ENCODE measurements around the gene FOXN4. TPM values are rescaled to one million over a fixed set of nuclear protein-coding genes. Genes with fewer than 3 reads are reported as not detected.
A peak's percentile ranks its signal among the peaks of the same experiment; 100 is the strongest.

Gene FOXN4
- total and polyA plus RNA-seq, 2 donors from 2014 or later = 0.82 TPM; not detected in 1

DNA sequence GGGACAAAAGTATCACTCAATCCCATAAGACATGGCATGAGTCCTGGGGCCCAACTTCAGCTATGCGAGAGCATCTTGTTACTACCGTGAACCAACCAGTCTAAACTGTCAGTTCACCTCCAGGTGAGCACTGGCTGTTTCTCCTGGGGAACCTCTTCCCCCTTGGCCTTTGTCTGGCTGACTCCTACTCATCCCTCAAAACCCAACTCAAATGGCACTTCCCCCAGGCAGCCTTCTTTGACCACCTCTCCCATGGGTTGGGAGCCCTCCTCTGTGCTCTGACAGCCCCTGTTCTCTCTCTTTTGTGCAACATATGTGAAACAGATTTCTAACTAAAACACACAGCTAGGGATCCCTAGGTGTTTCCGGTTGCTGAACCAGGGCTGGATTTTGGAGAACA is 37.7 kb downstream of the FOXN4 start:
- H3K36me3 ChIP-seq (ENCODE audit: control insufficient read depth in 2 of 3, insufficient read depth in 3 of 3, low read length in 3 of 3) = peaks cover 0 to 16% (median 3%) of the 10 kb centered on the region in 3 donors
- no peak overlapping the region for H3K9ac ChIP-seq (ENCODE audit: low read length in 3 of 3)
- no peaks in the 10 kb centered on the region for H3K4me1 ChIP-seq (ENCODE audit: control insufficient read depth in 2 of 3, insufficient read depth in 2 of 3, low read depth in 1 of 3, low read length in 3 of 3)
- H3K27ac ChIP-seq (ENCODE audit: low read depth in 2 of 2, low read length in 2 of 2) = no peak overlapping the region
- no peaks in the 10 kb centered on the region for H3K27me3 ChIP-seq (ENCODE audit: control insufficient read depth, insufficient read depth, low read length)
- no peak overlapping the region for H3K4me3 ChIP-seq (ENCODE audit: low read length in 3 of 3)
- no peaks in the 10 kb centered on the region for H3K9me3 ChIP-seq (ENCODE audit: control insufficient read depth in 2 of 3, insufficient read depth in 1 of 3, low read length in 3 of 3)
- DNase-seq (peak in 1 of 5 donors; percentile 7), FAIRE-seq (no peak)
- intact Hi-C loops (cut with DNase I) = no loop called here
- TF ChIP-seq, protein P1, sequence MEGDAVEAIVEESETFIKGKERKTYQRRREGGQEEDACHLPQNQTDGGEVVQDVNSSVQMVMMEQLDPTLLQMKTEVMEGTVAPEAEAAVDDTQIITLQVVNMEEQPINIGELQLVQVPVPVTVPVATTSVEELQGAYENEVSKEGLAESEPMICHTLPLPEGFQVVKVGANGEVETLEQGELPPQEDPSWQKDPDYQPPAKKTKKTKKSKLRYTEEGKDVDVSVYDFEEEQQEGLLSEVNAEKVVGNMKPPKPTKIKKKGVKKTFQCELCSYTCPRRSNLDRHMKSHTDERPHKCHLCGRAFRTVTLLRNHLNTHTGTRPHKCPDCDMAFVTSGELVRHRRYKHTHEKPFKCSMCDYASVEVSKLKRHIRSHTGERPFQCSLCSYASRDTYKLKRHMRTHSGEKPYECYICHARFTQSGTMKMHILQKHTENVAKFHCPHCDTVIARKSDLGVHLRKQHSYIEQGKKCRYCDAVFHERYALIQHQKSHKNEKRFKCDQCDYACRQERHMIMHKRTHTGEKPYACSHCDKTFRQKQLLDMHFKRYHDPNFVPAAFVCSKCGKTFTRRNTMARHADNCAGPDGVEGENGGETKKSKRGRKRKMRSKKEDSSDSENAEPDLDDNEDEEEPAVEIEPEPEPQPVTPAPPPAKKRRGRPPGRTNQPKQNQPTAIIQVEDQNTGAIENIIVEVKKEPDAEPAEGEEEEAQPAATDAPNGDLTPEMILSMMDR (IDR thresholded peaks at IDR 0.05; ENCODE audit: borderline replicate concordance, extremely low read depth, insufficient read depth) = no peak

- Histone ChIP-seq H3K36me3 (ENCODE audit: control insufficient read depth in 2 of 3, insufficient read depth in 3 of 3, low read length in 3 of 3) (peaks cover 0 to 25% (median 7%) of the 10 kb centered on the region in 3 donors), H3K9me3 (ENCODE audit: control insufficient read depth in 2 of 3, insufficient read depth in 1 of 3, low read length in 3 of 3) (no peaks in the 10 kb centered on the region), H3K27me3 (ENCODE audit: control insufficient read depth, insufficient read depth, low read length) (no peaks in the 10 kb centered on the region), H3K4me1 (ENCODE audit: control insufficient read depth in 2 of 3, insufficient read depth in 2 of 3, low read depth in 1 of 3, low read length in 3 of 3) (no peaks in the 10 kb centered on the region), H3K9ac (ENCODE audit: low read length in 3 of 3) (no peak overlapping the region), H3K27ac (ENCODE audit: low read depth in 2 of 2, low read length in 2 of 2) (no peak overlapping the region), H3K4me3 (ENCODE audit: low read length in 3 of 3) (no peak overlapping the region)
- FAIRE-seq = no peak
- intact Hi-C loops (cut with DNase I) = no loop called here
- TF ChIP-seq, protein P1 (IDR thresholded peaks at IDR 0.05; ENCODE audit: borderline replicate concordance, extremely low read depth, insufficient read depth) = no peak
- no peak for DNase-seq
These were observed 38.6 kb downstream of the FOXN4 start for GRCh38 chr12:109270494-109270893.

DNA sequence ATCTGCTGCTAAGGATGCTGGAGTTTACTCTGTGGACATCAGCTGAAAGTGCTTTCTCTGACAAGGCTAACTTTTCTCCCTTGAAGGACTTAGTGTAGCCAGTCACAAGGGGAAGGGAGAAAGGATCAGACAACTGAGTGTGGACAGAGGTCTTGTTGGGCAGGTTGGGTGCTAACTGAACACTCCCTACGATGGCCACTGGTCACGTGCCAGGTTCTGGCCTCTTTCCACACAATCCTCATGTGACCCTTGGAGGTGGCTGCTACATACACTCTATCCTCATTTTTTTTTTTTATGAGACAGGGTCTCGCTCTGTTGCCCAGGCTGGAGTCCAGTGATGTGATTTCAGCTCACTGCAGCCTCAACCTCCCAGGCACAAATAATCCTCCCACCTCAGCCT is 39.7 kb downstream of the FOXN4 start:
- H3K9me3 ChIP-seq (ENCODE audit: control insufficient read depth in 2 of 3, insufficient read depth in 1 of 3, low read length in 3 of 3) = no peaks in the 10 kb centered on the region
- no peak for FAIRE-seq
- intact Hi-C loops (cut with DNase I) = loop anchor here (10.0 kb wide), 1 partner anchor 115 kb away; no protein-coding TSS in a partner anchor

More for the DNA sequence above, 39.7 kb downstream of the FOXN4 start:
- peaks cover 0 to 2% (median 0%) of the 10 kb centered on the region in 3 donors for H3K4me1 ChIP-seq (ENCODE audit: control insufficient read depth in 2 of 3, insufficient read depth in 2 of 3, low read depth in 1 of 3, low read length in 3 of 3)
- peaks cover 0 to 30% (median 17%) of the 10 kb centered on the region in 3 donors for H3K36me3 ChIP-seq (ENCODE audit: control insufficient read depth in 2 of 3, insufficient read depth in 3 of 3, low read length in 3 of 3)
- no peaks in the 10 kb centered on the region for H3K27me3 ChIP-seq (ENCODE audit: control insufficient read depth, insufficient read depth, low read length)
- TF ChIP-seq, protein P1 (IDR thresholded peaks at IDR 0.05; ENCODE audit: borderline replicate concordance, extremely low read depth, insufficient read depth) = no peak
- no peak overlapping the region for H3K9ac ChIP-seq (ENCODE audit: low read length in 3 of 3)
- peak in 1 of 5 donors; percentile 30 for DNase-seq
- H3K4me3 ChIP-seq (ENCODE audit: low read length in 3 of 3) = no peak overlapping the region
- H3K27ac ChIP-seq (ENCODE audit: low read depth in 2 of 2, low read length in 2 of 2) = no peak overlapping the region
